ENCODE results near the gene SND1.

Gene SND1

GRCh38 chr7:127776776-127777386 lies 124.9 kb downstream of the SND1 start:
- DNase-seq: no peak

- DNase-seq: no peak
Measured at GRCh38 chr7:127780489-127780888, 128.5 kb downstream of the SND1 start.

- no peak for DNase-seq
Measured at GRCh38 chr7:127781081-127781480, 129.1 kb downstream of the SND1 start.

GRCh38 chr7:127782075-127782474 lies 130.1 kb downstream of the SND1 start:
- no peak for DNase-seq

GRCh38 chr7:127782654-127783559 lies 130.9 kb downstream of the SND1 start:
- no peak for DNase-seq

GRCh38 chr7:127786184-127786583 lies 134.2 kb downstream of the SND1 start:
- no peak for DNase-seq

- DNase-seq: no peak
Measured at GRCh38 chr7:127789031-127789430, 137.0 kb downstream of the SND1 start.

GRCh38 chr7:127791446-127792189 lies 139.6 kb downstream of the SND1 start:
- no peak for DNase-seq

- DNase-seq: no peak
Measured at GRCh38 chr7:127792528-127793342, 140.7 kb downstream of the SND1 start.

GRCh38 chr7:127793582-127793981 lies 141.6 kb downstream of the SND1 start:
- no peak for DNase-seq

GRCh38 chr7:127794136-127794535 lies 142.1 kb downstream of the SND1 start:
- no peak for DNase-seq

GRCh38 chr7:127794551-127794950 lies 142.6 kb downstream of the SND1 start:
- DNase-seq: no peak

- no peak for DNase-seq
Measured at GRCh38 chr7:127798023-127798422, 146.0 kb downstream of the SND1 start.

GRCh38 chr7:127798769-127799372 lies 146.9 kb downstream of the SND1 start:
- no peak for DNase-seq

- no peak for DNase-seq
Measured at GRCh38 chr7:127799535-127800305, 147.7 kb downstream of the SND1 start.

GRCh38 chr7:127802845-127803244 lies 150.9 kb downstream of the SND1 start:
- no peak for DNase-seq

GRCh38 chr7:127803626-127804025 lies 151.6 kb downstream of the SND1 start:
- DNase-seq: no peak

GRCh38 chr7:127807340-127807739 lies 155.3 kb downstream of the SND1 start:
- DNase-seq: no peak

GRCh38 chr7:127807829-127808228 lies 155.8 kb downstream of the SND1 start:
- no peak for DNase-seq

- peak; percentile 40 for DNase-seq
Measured at GRCh38 chr7:127809261-127809702, 157.3 kb downstream of the SND1 start.

GRCh38 chr7:127810113-127810512 lies 158.1 kb downstream of the SND1 start:
- DNase-seq: no peak
